ENCODE data around the gene CLDN9.

- no peak for TF ChIP-seq CTCF (IDR thresholded peaks at IDR 0.05)
- no peak for TF ChIP-seq POLR2A (IDR thresholded peaks at IDR 0.05)
Measured at GRCh38 chr16:3004319-3004718, 8.4 kb upstream of the CLDN9 start.

Measured in right lobe of liver (tissue), 4 donors.